A204.1 (cell line): ENCODE measurements around the gene GCAT.
"Not testable (repeated sequence)": the region's sequence is repeated elsewhere in the genome, so short reads cannot be mapped to it uniquely, and the experiment has no call there.

Experiments used
- FAIRE-seq: peaks from 2 replicates; lab custom pipeline; 2012; peaks lifted over from hg19 to GRCh38; lab: Jason Lieb, UNC

The GCAT gene

DNA sequence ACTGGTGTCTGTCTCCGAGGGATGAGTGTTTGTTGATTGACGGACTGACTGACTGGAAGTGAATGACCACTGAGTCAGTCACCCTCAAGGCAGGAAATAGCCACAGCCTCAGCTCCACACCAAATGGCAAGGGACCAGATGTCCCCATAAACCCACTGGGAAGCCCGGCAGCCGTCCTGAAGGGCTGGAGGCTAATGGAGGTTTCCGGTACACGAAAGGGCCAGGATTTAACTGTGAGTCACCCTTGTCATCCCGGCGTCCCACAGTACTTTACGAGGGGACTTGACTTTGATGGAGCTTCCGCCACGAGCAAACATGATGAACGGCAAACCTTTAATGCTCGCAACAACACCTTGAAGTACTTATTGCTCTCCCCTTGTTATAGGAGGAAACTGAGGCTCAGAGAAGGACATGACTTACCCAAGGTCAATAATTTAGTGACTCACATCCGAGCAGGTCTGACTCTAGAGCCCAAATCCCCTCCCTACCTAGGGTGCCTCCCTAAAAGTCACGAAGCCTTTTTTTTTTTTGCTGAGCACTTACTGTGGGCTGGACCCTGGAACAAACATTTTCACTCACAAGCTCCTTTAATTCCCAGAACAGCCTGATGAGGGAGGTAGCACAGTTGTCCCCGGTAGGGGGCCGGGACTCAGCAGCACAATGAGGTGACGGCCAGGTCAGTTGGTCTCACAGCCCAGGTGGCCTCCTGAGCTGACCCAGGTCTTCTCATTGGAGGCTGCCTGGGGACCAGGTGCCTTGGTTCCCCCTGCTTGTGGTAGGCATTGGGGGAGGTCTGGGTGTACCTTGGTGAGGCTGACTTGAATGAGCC, 25.2 kb upstream of the GCAT start:
- FAIRE-seq: no peak

- FAIRE-seq: no peak
Measured at GRCh38 chr22:37784829-37785495, 22.8 kb upstream of the GCAT start.

DNA sequence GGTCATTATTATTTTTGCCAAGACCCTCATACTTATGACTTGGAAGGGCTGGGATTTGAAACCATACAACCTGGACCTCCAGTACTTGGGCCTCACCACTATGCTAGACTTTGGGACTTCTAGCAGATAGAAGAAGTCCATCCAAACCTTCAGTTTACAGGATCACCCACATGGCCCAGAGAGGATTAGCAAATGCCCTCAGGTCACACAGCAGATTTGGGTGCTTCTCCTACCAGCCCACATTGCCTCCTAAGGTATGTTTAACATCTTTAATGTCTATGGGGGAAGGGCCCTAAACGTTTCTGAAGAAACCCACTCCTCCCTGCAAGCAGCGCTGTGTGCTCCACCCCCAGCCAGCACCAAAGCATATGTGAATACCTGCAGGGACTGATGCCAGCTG, 17.5 kb upstream of the GCAT start:
- FAIRE-seq: no peak

DNA sequence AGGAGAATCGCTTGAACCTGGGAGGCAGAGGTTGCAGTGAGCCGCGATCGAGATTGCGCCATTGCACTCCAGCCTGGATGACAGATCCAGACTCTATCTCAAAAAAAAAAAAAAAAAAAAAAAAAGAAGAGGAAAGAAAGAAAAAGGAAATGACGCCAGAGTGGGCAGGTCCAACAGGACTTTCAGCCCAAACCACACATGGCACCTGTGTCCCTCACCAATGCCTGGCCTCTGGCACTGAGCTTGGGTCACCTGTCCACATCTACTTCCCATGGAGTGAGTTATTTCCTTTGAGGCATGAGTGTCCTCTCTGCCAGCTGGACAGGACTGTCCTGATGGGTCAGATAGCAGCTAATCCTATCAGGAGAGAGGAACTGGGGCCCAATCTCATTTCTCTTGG, 15.2 kb upstream of the GCAT start:
- no peak for FAIRE-seq

- FAIRE-seq: no peak
Measured at GRCh38 chr22:37794376-37794775, 13.4 kb upstream of the GCAT start.

- FAIRE-seq: no peak
Measured at GRCh38 chr22:37796079-37796478, 11.7 kb upstream of the GCAT start.

DNA sequence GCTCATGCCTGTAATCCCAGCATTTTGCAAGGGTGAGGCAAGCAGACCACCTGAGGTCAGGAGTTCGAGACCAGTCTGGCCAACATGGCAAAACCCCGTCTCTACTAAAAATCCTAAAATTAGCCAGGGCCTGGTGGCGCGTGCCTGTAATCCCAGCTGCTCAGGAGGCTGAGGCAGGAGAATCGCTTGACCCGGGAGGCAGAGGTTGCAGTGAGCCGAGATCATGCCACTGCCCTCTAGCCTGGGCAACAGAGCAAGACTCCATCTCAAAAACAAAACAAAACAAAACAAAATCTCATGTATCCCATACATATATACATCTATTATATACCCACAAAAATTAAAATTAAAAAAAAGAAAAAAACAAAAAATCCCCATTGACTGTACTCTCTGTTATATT, 10.5 kb upstream of the GCAT start:
- FAIRE-seq: not testable (repeated sequence)

DNA sequence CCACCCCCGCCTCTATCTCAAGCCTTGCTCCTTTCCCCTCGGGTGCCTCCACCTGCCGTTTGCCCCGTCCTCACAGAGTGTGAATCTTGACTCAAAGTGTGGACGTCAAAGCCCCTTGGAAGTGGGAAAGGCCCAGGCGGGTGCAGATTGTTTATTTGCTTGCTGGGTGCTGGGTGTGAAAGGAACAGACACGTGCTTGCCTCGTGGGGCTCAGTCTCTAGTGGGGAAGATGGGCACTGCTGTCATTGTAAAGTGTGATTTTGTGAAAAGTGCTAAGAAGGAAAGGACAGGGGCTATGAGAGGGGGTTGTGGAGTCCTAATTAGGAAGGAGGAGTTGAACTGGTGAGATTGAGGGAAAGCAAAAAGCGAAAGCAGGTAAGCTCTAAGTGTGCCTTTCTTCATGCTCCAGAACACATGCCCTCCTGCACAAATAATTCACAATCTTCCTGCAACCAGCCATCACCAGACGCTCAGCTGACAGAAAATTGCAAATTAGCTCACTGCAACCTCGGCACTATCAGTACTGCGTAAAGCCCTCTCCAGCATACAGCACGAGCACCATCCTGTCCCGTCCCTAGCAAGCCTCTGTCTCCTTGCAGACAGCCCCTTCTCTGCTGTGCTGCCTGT, 9.7 kb upstream of the GCAT start:
- no peak for FAIRE-seq

DNA sequence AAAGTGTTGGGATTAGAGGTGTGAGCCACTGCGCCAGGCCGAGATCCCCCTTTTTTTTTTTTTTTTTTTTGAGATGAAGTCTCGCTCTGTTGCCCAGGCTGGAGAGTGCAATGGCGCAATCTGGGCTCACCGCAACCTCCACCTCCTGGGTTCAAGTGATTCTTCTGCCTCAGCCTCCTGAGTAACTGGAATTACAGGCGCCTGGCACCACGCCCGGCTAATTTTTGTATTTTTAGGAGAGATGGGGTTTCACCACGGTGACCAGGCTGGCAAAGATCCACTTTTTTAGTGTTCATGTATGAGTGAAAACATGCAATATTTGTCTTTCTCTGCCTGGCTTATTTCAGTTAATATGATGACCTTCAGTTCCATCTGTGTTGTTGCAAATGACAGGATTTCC, 7.8 kb upstream of the GCAT start:
- FAIRE-seq: not testable (repeated sequence)

GRCh38 chr22:37801946-37802309, 5.8 kb upstream of the GCAT start:
- FAIRE-seq: no peak

DNA sequence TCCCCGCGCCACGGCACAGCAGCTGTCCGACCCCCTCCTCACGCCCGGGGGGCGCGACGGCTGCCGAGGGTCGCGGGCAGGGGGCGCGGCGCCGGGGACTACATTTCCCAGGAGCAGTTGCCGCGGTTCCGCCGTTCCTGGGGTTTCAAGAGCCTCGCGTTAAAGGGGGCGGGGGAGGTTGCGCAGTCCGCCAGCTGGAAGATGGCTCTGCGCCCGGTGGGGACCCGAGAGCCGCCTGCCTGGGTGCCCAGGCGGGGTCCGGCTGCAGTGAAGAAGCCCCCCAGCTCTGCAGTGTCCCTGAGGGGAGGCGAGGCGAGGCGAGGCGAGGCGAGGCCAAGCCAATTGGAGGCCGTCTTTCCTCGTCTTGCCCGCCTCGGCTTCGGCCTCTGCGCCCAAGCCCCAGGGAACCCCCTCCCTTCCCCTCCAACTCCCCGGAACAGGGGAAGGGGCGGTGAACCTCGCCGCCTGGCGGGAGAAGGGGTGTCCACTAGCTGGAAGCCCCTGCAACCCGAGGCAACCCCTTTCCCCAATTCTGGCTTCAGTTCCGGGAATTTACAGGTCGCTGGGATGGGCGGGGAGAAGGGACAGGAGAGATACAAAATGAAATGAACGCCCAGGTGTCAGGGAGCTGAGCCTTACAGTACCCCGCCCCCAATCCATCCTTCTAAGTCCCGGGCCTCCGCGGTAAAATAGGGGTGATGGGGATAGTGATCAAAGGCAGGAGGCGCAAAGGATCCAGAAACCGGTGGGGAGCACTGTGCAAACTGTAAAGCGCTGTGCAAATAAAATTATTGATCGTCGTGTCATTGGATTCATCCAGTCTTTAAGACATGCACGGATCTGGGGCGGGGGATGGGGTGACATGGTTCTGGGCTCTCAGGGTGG, 5.2 kb upstream of the GCAT start:
- no peak for FAIRE-seq

DNA sequence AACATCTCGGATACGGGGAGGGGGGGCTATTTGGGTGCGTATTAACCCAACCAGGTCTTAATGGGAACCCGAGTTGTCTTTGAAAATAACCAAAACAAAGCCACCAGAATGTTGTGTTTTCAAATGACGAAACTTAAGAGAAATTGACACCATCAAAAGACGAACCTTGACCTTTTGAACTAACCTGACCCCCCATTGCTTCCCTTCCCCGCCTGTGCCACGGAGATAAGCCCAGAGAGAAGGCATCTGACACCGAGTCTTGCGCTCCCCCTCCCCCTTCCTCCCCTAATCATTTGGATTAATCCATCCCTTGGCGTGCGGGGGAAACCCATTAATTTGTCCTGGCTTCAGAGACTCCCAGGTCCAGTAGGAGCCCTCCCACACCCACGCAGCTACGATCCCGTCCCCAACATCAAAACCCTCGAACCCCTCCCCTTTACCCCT, 4.5 kb upstream of the GCAT start:
- FAIRE-seq: no peak

DNA sequence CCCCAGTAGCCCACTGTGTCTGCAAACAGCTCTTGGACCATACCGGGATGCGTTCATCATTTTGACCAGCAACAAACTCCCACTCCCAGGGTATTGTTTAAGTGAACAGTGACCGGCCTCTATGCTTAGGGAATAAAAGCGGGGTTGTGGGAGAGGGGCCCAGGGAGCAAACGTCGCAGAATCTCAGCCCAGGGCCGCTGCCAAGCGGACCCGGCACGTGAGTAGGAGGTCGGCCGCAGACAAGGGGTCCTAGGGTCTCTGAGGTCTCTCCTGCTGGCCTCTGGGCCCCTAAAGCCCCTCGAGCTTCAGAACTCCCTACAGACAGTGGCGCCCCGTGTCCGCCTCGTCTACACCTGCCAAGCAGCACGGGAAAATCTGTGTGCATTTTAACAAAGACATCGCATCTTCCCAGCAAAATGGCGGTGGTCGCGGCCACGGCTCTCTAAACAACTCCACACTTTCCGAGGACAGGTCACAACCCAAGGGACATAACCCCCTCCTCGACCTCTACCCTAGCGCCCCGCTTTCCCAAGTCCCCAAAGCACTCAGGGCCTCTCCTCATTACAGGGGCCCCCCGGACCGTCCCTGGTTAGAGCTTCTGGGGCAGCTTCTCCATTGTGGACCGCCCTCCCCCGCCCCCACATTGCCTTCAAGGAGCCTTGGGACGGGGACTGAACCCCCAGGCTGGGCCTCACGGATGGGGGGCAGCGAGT, 3.9 kb upstream of the GCAT start:
- no peak for FAIRE-seq

- FAIRE-seq: no peak
Measured at GRCh38 chr22:37804352-37804880, 3.3 kb upstream of the GCAT start.

DNA sequence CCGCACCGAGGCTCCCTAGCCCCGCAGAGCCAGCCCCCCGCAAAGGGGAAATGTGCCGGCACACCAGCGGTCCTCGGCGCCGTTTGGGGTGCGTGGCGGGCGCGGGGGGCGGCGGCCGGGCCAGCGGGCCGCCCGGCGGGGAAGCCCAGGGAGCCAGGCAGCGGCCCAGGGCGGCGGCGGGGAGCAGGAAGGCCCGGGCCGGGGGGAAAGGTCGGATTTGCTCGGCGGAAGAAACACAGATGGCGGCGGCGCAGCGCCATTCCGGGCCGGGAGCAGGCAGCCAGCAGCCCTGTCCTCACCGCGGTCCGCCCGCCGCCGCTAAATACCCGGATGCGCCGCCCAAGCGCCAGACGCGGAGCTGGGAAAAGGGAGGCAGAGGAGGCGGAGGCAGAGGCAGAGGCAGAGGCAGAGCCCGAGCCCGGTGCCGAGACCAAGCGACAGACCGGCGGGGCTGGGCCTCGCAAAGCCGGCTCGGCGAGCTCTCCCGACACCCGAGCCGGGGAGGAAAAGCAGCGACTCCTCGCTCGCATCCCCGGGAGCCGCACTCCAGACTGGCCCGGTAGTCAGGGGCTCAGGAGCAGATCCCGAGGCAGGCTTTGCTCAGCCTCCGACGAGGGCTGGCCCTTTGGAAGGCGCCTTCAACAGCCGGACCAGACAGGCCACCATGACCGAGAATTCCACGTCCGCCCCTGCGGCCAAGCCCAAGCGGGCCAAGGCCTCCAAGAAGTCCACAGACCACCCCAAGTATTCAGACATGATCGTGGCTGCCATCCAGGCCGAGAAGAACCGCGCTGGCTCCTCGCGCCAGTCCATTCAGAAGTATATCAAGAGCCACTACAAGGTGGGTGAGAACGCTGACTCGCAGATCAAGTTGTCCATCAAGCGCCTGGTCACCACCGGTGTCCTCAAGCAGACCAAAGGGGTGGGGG, 2.6 kb upstream of the GCAT start:
- no peak for FAIRE-seq

DNA sequence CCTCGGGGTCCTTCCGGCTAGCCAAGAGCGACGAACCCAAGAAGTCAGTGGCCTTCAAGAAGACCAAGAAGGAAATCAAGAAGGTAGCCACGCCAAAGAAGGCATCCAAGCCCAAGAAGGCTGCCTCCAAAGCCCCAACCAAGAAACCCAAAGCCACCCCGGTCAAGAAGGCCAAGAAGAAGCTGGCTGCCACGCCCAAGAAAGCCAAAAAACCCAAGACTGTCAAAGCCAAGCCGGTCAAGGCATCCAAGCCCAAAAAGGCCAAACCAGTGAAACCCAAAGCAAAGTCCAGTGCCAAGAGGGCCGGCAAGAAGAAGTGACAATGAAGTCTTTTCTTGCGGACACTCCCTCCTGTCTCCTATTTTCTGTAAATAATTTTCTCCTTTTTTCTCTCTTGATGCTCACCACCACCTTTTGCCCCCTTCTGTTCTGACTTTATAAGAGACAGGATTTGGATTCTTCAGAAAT, 1.9 kb upstream of the GCAT start:
- FAIRE-seq: no peak

DNA sequence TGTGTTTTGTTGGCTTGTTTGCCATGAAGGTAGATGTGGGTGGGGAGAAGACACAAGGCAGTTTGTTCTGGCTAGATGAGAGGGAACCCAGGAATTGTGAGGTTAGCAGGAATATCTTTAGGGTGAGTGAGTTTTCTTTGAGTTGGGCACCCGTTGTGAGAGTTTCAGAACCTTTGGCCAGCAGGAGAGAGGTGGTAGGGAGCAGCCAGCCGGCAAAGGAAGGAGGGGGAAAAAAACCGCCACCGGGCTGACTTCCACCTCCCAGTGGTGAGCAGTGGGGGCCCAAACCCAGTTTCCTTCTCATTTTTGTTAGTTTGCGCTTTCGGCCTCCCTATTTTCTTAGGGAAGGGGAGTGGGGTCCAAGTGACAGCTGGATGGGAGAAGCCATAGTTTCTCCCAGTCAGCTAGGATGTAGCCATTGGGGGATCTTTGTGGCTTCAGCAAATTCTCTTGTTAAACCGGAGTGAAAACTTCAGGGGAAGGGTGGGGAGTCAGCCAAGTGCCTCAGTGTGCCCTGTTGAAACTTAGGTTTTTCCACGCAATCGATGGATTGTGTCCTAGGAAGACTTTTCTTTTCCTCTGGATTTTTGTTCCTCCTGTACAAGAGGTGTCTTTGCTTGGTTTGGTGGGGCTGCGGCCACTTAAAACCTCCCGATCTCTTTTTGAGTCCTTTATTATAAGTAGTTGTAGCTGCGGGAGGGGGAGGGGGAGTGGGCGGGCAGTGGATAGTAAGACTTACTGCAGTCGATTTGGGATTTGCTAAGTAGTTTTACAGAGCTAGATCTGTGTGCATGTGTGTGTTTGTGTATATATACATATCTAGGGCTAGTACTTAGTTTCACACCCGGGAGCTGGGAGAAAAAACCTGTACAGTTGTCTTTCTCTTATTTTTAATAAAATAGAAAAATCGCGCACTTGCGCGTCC, 1.1 kb upstream of the GCAT start:
- no peak for FAIRE-seq

GRCh38 chr22:37808294-37808657, 542 bp downstream of the GCAT start:
- no peak for FAIRE-seq

- no peak for FAIRE-seq
Measured at GRCh38 chr22:37809672-37810333, 2.1 kb downstream of the GCAT start.
